ENCODE results near the gene MOV10.

MOV10 gene

DNA sequence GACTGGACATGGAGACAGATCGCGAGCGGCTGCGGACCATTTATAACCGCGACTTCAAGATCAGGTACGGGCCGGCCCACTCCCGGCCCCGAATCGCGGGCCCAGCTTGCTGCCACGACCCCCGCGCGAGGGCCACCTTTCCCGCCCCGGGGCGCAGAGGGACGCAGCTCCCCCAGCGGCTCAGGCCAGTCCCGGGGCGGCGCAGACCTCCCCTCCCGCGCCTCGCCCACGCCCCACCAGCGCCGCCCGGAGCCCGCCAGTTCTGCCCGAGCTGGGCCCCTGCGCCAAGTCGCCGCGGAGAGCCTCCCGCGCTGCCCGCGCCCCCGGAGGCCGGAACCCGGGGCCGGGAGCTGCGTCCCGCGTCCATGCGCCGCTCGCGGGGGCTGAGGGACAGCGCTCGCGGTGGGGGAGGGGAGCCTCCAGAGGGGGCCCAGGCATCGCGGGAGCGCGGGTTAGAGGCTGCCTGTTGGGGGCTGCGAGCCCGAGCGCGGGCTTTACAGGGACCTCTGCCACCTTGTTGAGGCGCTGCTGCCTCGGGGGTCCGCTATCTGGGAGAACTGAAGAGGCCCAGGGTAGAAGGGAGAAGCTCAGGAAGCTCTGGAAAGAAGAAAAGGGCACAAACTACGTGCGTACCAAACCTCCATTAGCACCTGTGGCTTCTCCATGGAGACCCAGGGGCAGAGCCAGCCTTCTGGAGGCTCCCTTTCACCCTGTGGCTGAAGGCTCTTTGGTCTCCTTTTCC lies 698 bp downstream of the MOV10 start (continued):
- TF ChIP-seq, protein P1, sequence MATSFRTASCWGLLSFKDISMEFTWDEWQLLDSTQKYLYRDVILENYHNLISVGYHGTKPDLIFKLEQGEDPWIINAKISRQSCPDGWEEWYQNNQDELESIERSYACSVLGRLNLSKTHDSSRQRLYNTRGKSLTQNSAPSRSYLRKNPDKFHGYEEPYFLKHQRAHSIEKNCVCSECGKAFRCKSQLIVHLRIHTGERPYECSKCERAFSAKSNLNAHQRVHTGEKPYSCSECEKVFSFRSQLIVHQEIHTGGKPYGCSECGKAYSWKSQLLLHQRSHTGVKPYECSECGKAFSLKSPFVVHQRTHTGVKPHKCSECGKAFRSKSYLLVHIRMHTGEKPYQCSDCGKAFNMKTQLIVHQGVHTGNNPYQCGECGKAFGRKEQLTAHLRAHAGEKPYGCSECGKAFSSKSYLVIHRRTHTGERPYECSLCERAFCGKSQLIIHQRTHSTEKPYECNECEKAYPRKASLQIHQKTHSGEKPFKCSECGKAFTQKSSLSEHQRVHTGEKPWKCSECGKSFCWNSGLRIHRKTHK (tag by site-specific recombination; IDR thresholded peaks at IDR 0.05) = no peak
- TF ChIP-seq ZNF843 (tag by site-specific recombination; IDR thresholded peaks at IDR 0.05) (no peak), ZNF391 (tag by site-specific recombination; IDR thresholded peaks at IDR 0.05; ENCODE audit: borderline replicate concordance, low read depth) (no peak), ZNF169 (tag by site-specific recombination; IDR thresholded peaks at IDR 0.05) (no peak), ZNF560 (tag by site-specific recombination; IDR thresholded peaks at IDR 0.05; ENCODE audit: borderline replicate concordance) (no peak), ZNF473 (tag by site-specific recombination; IDR thresholded peaks at IDR 0.05) (no peak), ZNF239 (tag by site-specific recombination; IDR thresholded peaks at IDR 0.05) (no peak), ZNF16 (tag by site-specific recombination; IDR thresholded peaks at IDR 0.05; ENCODE audit: low read depth) (no peak), RBAK (tag by site-specific recombination; IDR thresholded peaks at IDR 0.05) (no peak), ZNF548 (tag by site-specific recombination; IDR thresholded peaks at IDR 0.05) (no peak), ZNF138 (tag by site-specific recombination; IDR thresholded peaks at IDR 0.05; ENCODE audit: borderline replicate concordance) (no peak), ZNF707 (tag by site-specific recombination; IDR thresholded peaks at IDR 0.05) (no peak), EGR2 (tag by site-specific recombination; IDR thresholded peaks at IDR 0.05; ENCODE audit: low read depth) (0 out of 2 replicates have a peak, but pooled peaks have one; percentile 7), ZNF791 (tag by site-specific recombination; IDR thresholded peaks at IDR 0.05) (no peak), ZNF274 (IDR thresholded peaks at IDR 0.05; ENCODE audit: low read length) (no peak), ZNF274 (tag by site-specific recombination; IDR thresholded peaks at IDR 0.05; ENCODE audit: borderline replicate concordance) (no peak), ZNF114 (tag by site-specific recombination; IDR thresholded peaks at IDR 0.05) (no peak), ZNF677 (tag by site-specific recombination; IDR thresholded peaks at IDR 0.05) (peak; percentile 54; the same call in 1 of the 2 replicates), ZNF658 (tag by site-specific recombination; IDR thresholded peaks at IDR 0.05) (no peak), ZNF146 (tag by site-specific recombination; IDR thresholded peaks at IDR 0.05) (no peak)
- TF ChIP-seq, protein P2, sequence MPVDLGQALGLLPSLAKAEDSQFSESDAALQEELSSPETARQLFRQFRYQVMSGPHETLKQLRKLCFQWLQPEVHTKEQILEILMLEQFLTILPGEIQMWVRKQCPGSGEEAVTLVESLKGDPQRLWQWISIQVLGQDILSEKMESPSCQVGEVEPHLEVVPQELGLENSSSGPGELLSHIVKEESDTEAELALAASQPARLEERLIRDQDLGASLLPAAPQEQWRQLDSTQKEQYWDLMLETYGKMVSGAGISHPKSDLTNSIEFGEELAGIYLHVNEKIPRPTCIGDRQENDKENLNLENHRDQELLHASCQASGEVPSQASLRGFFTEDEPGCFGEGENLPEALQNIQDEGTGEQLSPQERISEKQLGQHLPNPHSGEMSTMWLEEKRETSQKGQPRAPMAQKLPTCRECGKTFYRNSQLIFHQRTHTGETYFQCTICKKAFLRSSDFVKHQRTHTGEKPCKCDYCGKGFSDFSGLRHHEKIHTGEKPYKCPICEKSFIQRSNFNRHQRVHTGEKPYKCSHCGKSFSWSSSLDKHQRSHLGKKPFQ (tag by site-specific recombination; IDR thresholded peaks at IDR 0.05) = no peak
- TF ChIP-seq, protein P3, sequence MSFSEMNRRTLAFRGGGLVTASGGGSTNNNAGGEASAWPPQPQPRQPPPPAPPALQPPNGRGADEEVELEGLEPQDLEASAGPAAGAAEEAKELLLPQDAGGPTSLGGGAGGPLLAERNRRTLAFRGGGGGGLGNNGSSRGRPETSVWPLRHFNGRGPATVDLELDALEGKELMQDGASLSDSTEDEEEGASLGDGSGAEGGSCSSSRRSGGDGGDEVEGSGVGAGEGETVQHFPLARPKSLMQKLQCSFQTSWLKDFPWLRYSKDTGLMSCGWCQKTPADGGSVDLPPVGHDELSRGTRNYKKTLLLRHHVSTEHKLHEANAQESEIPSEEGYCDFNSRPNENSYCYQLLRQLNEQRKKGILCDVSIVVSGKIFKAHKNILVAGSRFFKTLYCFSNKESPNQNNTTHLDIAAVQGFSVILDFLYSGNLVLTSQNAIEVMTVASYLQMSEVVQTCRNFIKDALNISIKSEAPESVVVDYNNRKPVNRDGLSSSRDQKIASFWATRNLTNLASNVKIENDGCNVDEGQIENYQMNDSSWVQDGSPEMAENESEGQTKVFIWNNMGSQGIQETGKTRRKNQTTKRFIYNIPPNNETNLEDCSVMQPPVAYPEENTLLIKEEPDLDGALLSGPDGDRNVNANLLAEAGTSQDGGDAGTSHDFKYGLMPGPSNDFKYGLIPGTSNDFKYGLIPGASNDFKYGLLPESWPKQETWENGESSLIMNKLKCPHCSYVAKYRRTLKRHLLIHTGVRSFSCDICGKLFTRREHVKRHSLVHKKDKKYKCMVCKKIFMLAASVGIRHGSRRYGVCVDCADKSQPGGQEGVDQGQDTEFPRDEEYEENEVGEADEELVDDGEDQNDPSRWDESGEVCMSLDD (tag by site-specific recombination; IDR thresholded peaks at IDR 0.05) = no peak
- TF ChIP-seq, protein P4, sequence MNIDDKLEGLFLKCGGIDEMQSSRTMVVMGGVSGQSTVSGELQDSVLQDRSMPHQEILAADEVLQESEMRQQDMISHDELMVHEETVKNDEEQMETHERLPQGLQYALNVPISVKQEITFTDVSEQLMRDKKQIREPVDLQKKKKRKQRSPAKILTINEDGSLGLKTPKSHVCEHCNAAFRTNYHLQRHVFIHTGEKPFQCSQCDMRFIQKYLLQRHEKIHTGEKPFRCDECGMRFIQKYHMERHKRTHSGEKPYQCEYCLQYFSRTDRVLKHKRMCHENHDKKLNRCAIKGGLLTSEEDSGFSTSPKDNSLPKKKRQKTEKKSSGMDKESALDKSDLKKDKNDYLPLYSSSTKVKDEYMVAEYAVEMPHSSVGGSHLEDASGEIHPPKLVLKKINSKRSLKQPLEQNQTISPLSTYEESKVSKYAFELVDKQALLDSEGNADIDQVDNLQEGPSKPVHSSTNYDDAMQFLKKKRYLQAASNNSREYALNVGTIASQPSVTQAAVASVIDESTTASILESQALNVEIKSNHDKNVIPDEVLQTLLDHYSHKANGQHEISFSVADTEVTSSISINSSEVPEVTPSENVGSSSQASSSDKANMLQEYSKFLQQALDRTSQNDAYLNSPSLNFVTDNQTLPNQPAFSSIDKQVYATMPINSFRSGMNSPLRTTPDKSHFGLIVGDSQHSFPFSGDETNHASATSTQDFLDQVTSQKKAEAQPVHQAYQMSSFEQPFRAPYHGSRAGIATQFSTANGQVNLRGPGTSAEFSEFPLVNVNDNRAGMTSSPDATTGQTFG (tag by site-specific recombination; IDR thresholded peaks at IDR 0.05; ENCODE audit: borderline replicate concordance) = no peak
- TF ChIP-seq, protein P5, sequence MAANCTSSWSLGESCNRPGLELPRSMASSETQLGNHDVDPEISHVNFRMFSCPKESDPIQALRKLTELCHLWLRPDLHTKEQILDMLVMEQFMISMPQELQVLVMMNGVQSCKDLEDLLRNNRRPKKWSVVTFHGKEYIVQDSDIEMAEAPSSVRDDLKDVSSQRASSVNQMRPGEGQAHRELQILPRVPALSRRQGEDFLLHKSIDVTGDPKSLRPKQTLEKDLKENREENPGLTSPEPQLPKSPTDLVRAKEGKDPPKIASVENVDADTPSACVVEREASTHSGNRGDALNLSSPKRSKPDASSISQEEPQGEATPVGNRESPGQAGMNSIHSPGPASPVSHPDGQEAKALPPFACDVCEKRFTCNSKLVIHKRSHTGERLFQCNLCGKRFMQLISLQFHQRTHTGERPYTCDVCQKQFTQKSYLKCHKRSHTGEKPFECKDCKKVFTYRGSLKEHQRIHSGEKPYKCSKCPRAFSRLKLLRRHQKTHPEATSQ (tag by site-specific recombination; IDR thresholded peaks at IDR 0.05) = no peak
- TF ChIP-seq, protein P6, sequence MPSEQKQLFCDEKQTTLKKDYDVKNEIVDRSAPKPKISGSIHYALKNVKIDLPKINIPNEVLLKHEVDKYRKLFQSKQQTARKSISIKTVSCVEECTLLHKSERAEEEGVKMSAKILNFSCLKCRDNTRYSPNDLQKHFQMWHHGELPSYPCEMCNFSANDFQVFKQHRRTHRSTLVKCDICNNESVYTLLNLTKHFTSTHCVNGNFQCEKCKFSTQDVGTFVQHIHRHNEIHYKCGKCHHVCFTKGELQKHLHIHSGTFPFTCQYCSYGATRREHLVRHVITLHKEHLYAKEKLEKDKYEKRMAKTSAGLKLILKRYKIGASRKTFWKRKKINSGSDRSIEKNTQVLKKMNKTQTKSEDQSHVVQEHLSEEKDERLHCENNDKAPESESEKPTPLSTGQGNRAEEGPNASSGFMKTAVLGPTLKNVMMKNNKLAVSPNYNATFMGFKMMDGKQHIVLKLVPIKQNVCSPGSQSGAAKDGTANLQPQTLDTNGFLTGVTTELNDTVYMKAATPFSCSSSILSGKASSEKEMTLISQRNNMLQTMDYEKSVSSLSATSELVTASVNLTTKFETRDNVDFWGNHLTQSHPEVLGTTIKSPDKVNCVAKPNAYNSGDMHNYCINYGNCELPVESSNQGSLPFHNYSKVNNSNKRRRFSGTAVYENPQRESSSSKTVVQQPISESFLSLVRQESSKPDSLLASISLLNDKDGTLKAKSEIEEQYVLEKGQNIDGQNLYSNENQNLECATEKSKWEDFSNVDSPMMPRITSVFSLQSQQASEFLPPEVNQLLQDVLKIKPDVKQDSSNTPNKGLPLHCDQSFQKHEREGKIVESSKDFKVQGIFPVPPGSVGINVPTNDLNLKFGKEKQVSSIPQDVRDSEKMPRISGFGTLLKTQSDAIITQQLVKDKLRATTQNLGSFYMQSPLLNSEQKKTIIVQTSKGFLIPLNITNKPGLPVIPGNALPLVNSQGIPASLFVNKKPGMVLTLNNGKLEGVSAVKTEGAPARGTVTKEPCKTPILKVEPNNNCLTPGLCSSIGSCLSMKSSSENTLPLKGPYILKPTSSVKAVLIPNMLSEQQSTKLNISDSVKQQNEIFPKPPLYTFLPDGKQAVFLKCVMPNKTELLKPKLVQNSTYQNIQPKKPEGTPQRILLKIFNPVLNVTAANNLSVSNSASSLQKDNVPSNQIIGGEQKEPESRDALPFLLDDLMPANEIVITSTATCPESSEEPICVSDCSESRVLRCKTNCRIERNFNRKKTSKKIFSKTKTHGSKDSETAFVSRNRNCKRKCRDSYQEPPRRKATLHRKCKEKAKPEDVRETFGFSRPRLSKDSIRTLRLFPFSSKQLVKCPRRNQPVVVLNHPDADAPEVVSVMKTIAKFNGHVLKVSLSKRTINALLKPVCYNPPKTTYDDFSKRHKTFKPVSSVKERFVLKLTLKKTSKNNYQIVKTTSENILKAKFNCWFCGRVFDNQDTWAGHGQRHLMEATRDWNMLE (tag by site-specific recombination; conservative IDR thresholded peaks at IDR 0.05; ENCODE audit: low read depth) = no peak
